H9 (cell line): ENCODE data around the gene HYDIN. TPM values are rescaled to one million over a fixed set of nuclear protein-coding genes. Genes with fewer than 3 reads are reported as not detected.

Source experiments
- DNase-seq: peaks from one replicate; pipeline ENCODE4 v3.0.0-alpha.2; 2017
- H2AFZ ChIP-seq: one replicate; pipeline ENCODE4 v1.6.1; 2013; ENCODE audit warnings: mild to moderate bottlenecking, low read length, control low read depth, moderate library complexity
- H2AK5ac ChIP-seq: 2 replicates; pipeline ENCODE4 v1.6.1; 2013; ENCODE audit warnings: low read length, control low read depth, mixed read lengths; ENCODE audit not compliant: insufficient read length
- H2BK120ac ChIP-seq: one replicate; pipeline ENCODE4 v1.6.1; 2013; ENCODE audit warnings: low read depth, mild to moderate bottlenecking, low read length, control low read depth, inconsistent platforms; ENCODE audit not compliant: poor library complexity, severe bottlenecking
- H2BK12ac ChIP-seq: 2 replicates; pipeline ENCODE4 v1.6.1; 2013; ENCODE audit warnings: low read length, control low read depth, mixed read lengths, low read depth; ENCODE audit not compliant: insufficient read length
- H2BK15ac ChIP-seq: 2 replicates; pipeline ENCODE4 v1.6.1; 2013; ENCODE audit warnings: low read depth, low read length, control low read depth
- H2BK20ac ChIP-seq: one replicate; pipeline ENCODE4 v1.6.1; 2013; ENCODE audit warnings: low read depth, mild to moderate bottlenecking, low read length, control low read depth, inconsistent platforms; ENCODE audit not compliant: poor library complexity, severe bottlenecking
- H2BK5ac ChIP-seq: 2 replicates; pipeline ENCODE4 v1.6.1; 2013; ENCODE audit warnings: low read length, control low read depth, mixed read lengths; ENCODE audit not compliant: insufficient read length
- H3K14ac ChIP-seq: 2 replicates; pipeline ENCODE4 v1.6.1; 2013; ENCODE audit warnings: low read length, control low read depth; ENCODE audit not compliant: insufficient read depth
- H3K18ac ChIP-seq: 2 replicates; pipeline ENCODE4 v1.6.1; 2013; ENCODE audit warnings: low read depth, mild to moderate bottlenecking, mixed read lengths, low read length, control low read depth; ENCODE audit not compliant: insufficient read length
- H3K23ac ChIP-seq: 2 replicates; pipeline ENCODE4 v1.6.1; 2013; ENCODE audit warnings: low read length, control low read depth, mixed read lengths, low read depth; ENCODE audit not compliant: insufficient read length
- H3K23me2 ChIP-seq: 2 replicates; pipeline ENCODE4 v1.6.1; 2013; ENCODE audit warnings: low read depth, mild to moderate bottlenecking, mixed read lengths, low read length, control low read depth; ENCODE audit not compliant: insufficient read length, poor library complexity, severe bottlenecking
- H3K27ac ChIP-seq: 2 replicates; pipeline ENCODE4 v1.5.1; 2013; ENCODE audit warnings: low read length, control low read depth, mixed read lengths, low read depth; ENCODE audit not compliant: insufficient read length
- H3K27me3 ChIP-seq: 2 replicates; pipeline ENCODE4 v1.6.1; 2013; ENCODE audit warnings: low read length, control low read depth, inconsistent platforms; ENCODE audit not compliant: insufficient read depth
- H3K4ac ChIP-seq: 2 replicates; pipeline ENCODE4 v1.6.1; 2013; ENCODE audit warnings: low read depth, mild to moderate bottlenecking, control low read depth, inconsistent platforms, low read length, moderate library complexity
- H3K4me1 ChIP-seq: 2 replicates; pipeline ENCODE4 v1.6.1; 2013; ENCODE audit warnings: low read length, control low read depth, inconsistent platforms; ENCODE audit not compliant: insufficient read depth
- H3K4me2 ChIP-seq: 2 replicates; pipeline ENCODE4 v1.6.1; 2013; ENCODE audit warnings: low read length, control low read depth, mixed read lengths; ENCODE audit not compliant: insufficient read length, insufficient read depth
- H3K56ac ChIP-seq: 2 replicates; pipeline ENCODE4 v1.6.1; 2013; ENCODE audit warnings: low read depth, mild to moderate bottlenecking, mixed read lengths, low read length, control low read depth; ENCODE audit not compliant: insufficient read length
- H3K79me1 ChIP-seq: 2 replicates; pipeline ENCODE4 v1.6.1; 2013; ENCODE audit warnings: low read depth, mild to moderate bottlenecking, moderate library complexity, low read length, control low read depth, inconsistent platforms; ENCODE audit not compliant: insufficient read depth, poor library complexity, severe bottlenecking
- H3K79me2 ChIP-seq: 2 replicates; pipeline ENCODE4 v1.6.1; 2013; ENCODE audit warnings: low read length, control low read depth, inconsistent platforms; ENCODE audit not compliant: insufficient read depth
- H3K9ac ChIP-seq: 2 replicates; pipeline ENCODE4 v1.6.1; 2013; ENCODE audit warnings: low read length, control low read depth, mixed read lengths; ENCODE audit not compliant: insufficient read length; ENCODE audit errors: extremely low read depth
- H3K9me3 ChIP-seq: one replicate; pipeline ENCODE4 v1.6.1; 2013; ENCODE audit warnings: low read depth, low read length, inconsistent platforms; ENCODE audit not compliant: control insufficient read depth
- H3T11ph ChIP-seq: one replicate; pipeline ENCODE4 v1.6.1; 2013; ENCODE audit warnings: mild to moderate bottlenecking, low read length, control low read depth, inconsistent platforms
- H4K20me1 ChIP-seq: one replicate; pipeline ENCODE4 v1.6.1; 2013; ENCODE audit not compliant: control insufficient read depth, insufficient read length, insufficient read depth
- H4K5ac ChIP-seq: 2 replicates; pipeline ENCODE4 v1.6.1; 2013; ENCODE audit warnings: low read depth, mild to moderate bottlenecking, mixed read lengths, low read length, control low read depth; ENCODE audit not compliant: insufficient read length
- H4K8ac ChIP-seq: replicated peaks from 2 replicates; pipeline ENCODE4 v1.6.1; 2013; ENCODE audit warnings: low read length, control low read depth, mixed read lengths, low read depth; ENCODE audit not compliant: insufficient read length
- H4K91ac ChIP-seq: 2 replicates; pipeline ENCODE4 v1.6.1; 2013; ENCODE audit warnings: low read depth, mild to moderate bottlenecking, moderate library complexity, mixed read lengths, low read length, control low read depth; ENCODE audit not compliant: insufficient read length
- H3K27ac Mint-ChIP-seq, 3 experiments: 2 replicates in 2 of 3; 3 replicates in 1 of 3; pipeline ENCODE4 v1.8.0; 2020 to 2021; ENCODE audit warnings: mixed read lengths in 3 of 3, mild to moderate bottlenecking in 1 of 3, moderate library complexity in 1 of 3
- H3K27me3 Mint-ChIP-seq: 2 replicates; pipeline ENCODE4 v1.8.0; 2021; ENCODE audit warnings: low read depth, mild to moderate bottlenecking, moderate library complexity, mixed read lengths
- H3K36me3 Mint-ChIP-seq, 3 experiments: 2 replicates in 2 of 3; 3 replicates in 1 of 3; pipeline ENCODE4 v1.8.0; 2020 to 2021; ENCODE audit warnings: low read depth in 3 of 3, mixed read lengths in 3 of 3; ENCODE audit not compliant: insufficient read depth in 1 of 3
- H3K4me1 Mint-ChIP-seq, 2 experiments: 2 replicates each; pipeline ENCODE4 v1.8.0; 2020; ENCODE audit warnings: mixed read lengths in 2 of 2
- H3K4me3 Mint-ChIP-seq, 2 experiments: 2 replicates in 1 of 2; 3 replicates in 1 of 2; pipeline ENCODE4 v1.8.0; 2020 to 2021; ENCODE audit warnings: mild to moderate bottlenecking in 2 of 2, mixed read lengths in 2 of 2, moderate library complexity in 1 of 2
- H3K9me3 Mint-ChIP-seq, 2 experiments: 2 replicates in 1 of 2; 3 replicates in 1 of 2; pipeline ENCODE4 v1.8.0; 2020; ENCODE audit warnings: mild to moderate bottlenecking in 2 of 2, mixed read lengths in 2 of 2, moderate library complexity in 1 of 2
- WGBS: extraction: QIAGEN DNeasy Blood & Tissue Kit; methylation state at CpG from one replicate; pipeline ENCODE4 v1.1.7; 2013; ENCODE audit warnings: missing lambda C conversion rate, low lambda C conversion rate, mixed read lengths; ENCODE audit not compliant: insufficient read length; ENCODE audit errors: extremely low coverage; 5-methylcytosine and 5-hydroxymethylcytosine counted together
- total RNA-seq: library from RNA; stranded (reverse); gene quantifications from 2 replicates; pipeline ENCODE4 v1.2.1, GENCODE V29; 2021
- TF ChIP-seq, protein P1 (sequence below): fragments of 200-600 bp; sonication (generic); conservative IDR thresholded peaks from 3 replicates; pipeline ENCODE4 v1.8.0; 2021; ENCODE audit warnings: antibody characterized with exemption, mild to moderate bottlenecking

Gene HYDIN
- total RNA-seq, 1 experiment from 2014 or later: 1.7 TPM

DNA sequence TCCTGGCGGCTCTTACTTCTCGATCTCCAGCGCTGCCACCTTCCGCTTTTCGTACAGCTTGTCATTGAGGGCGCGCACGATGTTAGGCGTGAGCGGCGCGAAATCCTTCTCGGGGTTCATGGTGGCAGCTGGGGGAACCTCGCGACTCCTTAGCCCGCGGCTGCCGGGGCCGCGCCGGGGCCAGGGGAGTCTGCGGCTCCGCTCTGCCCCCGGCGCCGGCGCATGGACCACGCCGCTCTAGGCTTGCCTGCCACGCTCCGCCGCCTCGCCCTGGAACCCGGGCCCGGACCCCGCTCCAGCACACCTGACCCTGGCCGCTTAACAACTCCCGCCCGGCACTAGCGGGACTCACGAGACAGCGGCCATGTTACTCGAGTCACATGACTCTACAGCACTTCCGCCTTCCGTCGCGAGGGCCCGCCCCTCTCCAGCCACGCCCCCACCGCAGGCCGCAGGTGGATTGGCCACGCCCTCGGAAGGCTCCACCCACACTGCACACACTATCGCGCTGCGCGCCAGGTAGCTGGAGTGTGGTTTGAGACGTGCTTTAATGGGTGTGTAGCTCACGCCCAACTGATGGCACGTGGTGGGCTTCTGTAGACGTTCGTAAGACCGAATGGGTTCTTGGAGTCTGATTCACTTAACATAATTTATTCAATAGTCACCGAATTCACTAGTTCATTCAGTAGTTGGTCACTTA lies 429.6 kb downstream of the HYDIN start, which contains the start of gene VAC14:
Gene VAC14, minus strand, starts transcription at position 378 of the 700 bp plus-strand sequence. Its CDS starts 258 bp downstream, at position 120.
- Mint-ChIP-seq H3K36me3 (peaks cover 0 to 8% (median 4%) of the 10 kb centered on the region in 3 experiments; a peak in 4 of 7 replicates), H3K27ac (peak within 1 kb of the TSS in 2 of 3 experiments; percentile 95 to 96; a peak in 5 of 7 replicates)
- TF ChIP-seq, protein P1, sequence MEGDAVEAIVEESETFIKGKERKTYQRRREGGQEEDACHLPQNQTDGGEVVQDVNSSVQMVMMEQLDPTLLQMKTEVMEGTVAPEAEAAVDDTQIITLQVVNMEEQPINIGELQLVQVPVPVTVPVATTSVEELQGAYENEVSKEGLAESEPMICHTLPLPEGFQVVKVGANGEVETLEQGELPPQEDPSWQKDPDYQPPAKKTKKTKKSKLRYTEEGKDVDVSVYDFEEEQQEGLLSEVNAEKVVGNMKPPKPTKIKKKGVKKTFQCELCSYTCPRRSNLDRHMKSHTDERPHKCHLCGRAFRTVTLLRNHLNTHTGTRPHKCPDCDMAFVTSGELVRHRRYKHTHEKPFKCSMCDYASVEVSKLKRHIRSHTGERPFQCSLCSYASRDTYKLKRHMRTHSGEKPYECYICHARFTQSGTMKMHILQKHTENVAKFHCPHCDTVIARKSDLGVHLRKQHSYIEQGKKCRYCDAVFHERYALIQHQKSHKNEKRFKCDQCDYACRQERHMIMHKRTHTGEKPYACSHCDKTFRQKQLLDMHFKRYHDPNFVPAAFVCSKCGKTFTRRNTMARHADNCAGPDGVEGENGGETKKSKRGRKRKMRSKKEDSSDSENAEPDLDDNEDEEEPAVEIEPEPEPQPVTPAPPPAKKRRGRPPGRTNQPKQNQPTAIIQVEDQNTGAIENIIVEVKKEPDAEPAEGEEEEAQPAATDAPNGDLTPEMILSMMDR: no peak

More for the DNA sequence above, 429.6 kb downstream of the HYDIN start, which contains the start of gene VAC14:
- H3K23me2 ChIP-seq: peaks cover 3% of the 10 kb centered on the region
- H2AK5ac ChIP-seq: no peak within 1 kb of the TSS
- Mint-ChIP-seq H3K9me3 (no peaks in the 10 kb centered on the region; a peak in 1 of 5 replicates), H3K27me3 (peaks cover 38% of the 10 kb centered on the region), H3K4me3 (peak within 1 kb of the TSS; percentile 85 to 93), H3K4me1 (peaks cover 18 to 21% of the 10 kb centered on the region in 2 experiments)
- H3K27ac ChIP-seq: no peak within 1 kb of the TSS
- no peak within 1 kb of the TSS for H4K5ac ChIP-seq
- peak; percentile 97 for DNase-seq
- H2BK15ac ChIP-seq: no peak within 1 kb of the TSS
- H3K9ac ChIP-seq: peak within 1 kb of the TSS; percentile 78
- H2AFZ ChIP-seq: peak within 1 kb of the TSS; percentile 6
- H2BK120ac ChIP-seq: no peak within 1 kb of the TSS
- H3K4me1 ChIP-seq: no peaks in the 10 kb centered on the region
- no peak within 1 kb of the TSS for H3K56ac ChIP-seq
- H3K9me3 ChIP-seq: no peaks in the 10 kb centered on the region
- H4K91ac ChIP-seq: no peak within 1 kb of the TSS
- H2BK5ac ChIP-seq: no peak within 1 kb of the TSS
- H2BK12ac ChIP-seq: no peak within 1 kb of the TSS
- peaks cover 11% of the 10 kb centered on the region; the same call in 1 of the 2 replicates for H3K79me2 ChIP-seq
- H3T11ph ChIP-seq: no peak within 1 kb of the TSS
- H3K4ac ChIP-seq: no peak within 1 kb of the TSS
- H4K20me1 ChIP-seq: no peaks in the 10 kb centered on the region
- no peaks in the 10 kb centered on the region; the same call in 1 of the 2 replicates for H3K27me3 ChIP-seq
- no peak within 1 kb of the TSS for H4K8ac ChIP-seq
- H3K23ac ChIP-seq: no peak within 1 kb of the TSS
- no CpG with 5 or more reads among the region's 64 CpGs for WGBS
- H3K14ac ChIP-seq: peak within 1 kb of the TSS; percentile 19
- no peak within 1 kb of the TSS for H2BK20ac ChIP-seq
- H3K4me2 ChIP-seq: peak within 1 kb of the TSS; percentile 61
- no peak within 1 kb of the TSS for H3K18ac ChIP-seq
- peaks cover 4% of the 10 kb centered on the region for H3K79me1 ChIP-seq
